Measurements from ENCODE around the gene EIF2A.

The EIF2A gene

DNA sequence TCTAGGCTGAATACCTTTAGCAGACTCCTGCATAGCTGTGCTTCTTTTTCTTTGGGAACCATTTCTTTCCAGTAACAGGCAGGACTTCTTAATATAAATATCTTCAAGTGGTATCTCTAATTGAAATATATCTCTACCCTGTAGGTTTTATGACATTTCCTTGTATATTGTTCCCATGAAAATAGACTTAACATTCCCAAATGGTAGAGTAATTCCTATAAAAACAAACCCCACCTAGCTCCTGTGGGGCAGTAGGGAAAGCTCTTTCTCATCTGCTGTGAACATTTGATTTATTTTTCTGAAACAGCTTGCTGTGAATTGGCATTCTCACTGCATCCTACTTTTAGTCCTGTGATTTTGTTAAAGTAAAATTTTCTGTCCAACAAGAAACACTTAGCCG lies 77.4 kb downstream of the EIF2A start:
- no peak for DNase-seq (ENCODE audit: low read depth)
- TF ChIP-seq, protein P1, sequence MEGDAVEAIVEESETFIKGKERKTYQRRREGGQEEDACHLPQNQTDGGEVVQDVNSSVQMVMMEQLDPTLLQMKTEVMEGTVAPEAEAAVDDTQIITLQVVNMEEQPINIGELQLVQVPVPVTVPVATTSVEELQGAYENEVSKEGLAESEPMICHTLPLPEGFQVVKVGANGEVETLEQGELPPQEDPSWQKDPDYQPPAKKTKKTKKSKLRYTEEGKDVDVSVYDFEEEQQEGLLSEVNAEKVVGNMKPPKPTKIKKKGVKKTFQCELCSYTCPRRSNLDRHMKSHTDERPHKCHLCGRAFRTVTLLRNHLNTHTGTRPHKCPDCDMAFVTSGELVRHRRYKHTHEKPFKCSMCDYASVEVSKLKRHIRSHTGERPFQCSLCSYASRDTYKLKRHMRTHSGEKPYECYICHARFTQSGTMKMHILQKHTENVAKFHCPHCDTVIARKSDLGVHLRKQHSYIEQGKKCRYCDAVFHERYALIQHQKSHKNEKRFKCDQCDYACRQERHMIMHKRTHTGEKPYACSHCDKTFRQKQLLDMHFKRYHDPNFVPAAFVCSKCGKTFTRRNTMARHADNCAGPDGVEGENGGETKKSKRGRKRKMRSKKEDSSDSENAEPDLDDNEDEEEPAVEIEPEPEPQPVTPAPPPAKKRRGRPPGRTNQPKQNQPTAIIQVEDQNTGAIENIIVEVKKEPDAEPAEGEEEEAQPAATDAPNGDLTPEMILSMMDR (conservative IDR thresholded peaks at IDR 0.05; ENCODE audit: low read depth, low read length), result no peak
- no peak overlapping the region for H3K4me3 ChIP-seq (ENCODE audit: low read length)

DNA sequence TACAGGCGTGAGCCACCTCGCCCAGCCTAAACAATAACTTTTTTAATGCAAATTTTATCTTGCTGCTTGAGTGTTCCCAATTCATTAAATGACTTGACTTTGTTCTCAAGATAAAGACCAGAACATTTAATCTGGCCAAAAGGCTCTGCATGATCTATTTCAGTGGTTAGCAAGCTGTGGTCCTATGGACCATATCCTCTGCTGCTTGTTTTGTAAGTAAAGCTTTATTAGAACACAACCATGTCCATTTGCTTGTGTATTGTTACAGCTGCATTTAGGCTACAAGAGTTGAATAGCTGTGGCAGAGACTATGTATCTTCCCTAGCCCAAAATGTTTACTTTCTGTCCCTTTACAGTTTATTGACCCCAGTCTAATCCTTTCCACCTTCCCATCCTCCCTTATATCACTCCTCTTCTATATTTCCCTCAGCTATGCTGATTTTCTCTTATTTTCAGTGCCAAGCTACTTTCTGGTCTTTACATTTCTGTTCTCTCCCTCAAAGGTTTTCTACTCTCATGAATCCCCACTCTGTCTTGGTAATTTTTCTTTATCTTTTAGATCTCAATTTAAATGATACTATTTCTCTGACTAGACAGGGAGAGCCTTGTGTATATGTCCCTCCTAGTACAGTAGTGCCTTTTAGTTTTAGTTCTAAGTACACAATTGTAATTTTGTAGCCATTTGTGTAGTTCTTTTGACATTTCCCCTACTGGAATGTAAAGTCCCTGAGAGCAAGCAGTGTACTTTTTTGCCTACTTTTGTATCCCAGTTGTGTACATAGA lies 79.8 kb downstream of the EIF2A start:
- H3K4me3 ChIP-seq (ENCODE audit: low read length), result no peak overlapping the region
- no peak for DNase-seq (ENCODE audit: low read depth)
- TF ChIP-seq, protein P1 (conservative IDR thresholded peaks at IDR 0.05; ENCODE audit: low read depth, low read length), result no peak

DNA sequence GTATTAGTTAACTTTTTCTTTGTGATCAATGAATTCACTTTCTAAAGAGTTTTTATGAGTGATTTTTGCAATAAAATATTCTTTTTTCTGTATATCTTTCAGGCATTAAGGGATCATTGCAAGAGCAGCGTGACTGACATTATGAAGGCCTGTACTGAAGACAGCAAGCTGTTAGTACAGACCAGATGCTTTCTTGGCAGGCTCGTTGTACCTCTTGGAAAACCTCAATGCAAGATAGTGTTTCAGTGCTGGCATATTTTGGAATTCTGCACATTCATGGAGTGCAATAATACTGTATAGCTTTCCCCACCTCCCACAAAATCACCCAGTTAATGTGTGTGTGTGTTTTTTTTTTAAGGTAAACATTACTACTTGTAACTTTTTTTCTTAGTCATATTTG lies 81.0 kb downstream of the EIF2A start:
- no peak overlapping the region for H3K4me3 ChIP-seq (ENCODE audit: low read length)
- no peak for DNase-seq (ENCODE audit: low read depth)
- TF ChIP-seq, protein P1 (conservative IDR thresholded peaks at IDR 0.05; ENCODE audit: low read depth, low read length), result no peak

DNA sequence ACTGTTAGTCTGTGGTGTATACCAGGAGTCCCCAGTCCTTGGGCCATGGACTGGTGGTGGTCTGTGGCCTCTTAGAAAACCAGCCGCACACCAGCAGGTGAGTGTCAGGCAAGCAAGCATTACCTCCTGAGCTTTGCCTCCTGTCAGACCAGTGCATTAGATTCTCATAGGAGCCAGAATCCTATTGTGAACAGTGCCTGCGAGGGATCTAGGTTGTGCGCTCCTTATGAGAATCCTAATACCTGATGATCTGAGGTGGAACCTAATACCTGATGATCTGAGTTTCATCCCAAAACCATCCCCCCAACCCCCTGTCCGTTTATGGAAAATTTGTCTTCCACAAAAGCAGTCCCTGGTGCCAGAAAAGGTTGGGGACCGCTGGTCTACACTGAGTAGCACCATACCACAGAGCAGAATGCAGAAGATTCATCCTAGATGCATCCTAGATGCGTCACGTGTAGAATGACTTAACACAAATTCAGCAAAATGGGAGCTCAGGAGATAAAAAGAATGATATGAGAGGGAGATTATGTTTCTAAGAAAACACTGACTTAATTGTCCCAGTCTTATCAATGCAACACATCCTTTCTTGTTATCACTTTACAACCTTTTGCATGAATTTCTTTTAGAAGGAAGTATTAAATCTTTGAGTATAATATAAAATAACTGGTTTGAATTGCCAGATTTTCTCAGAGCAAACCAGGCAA lies 85.1 kb downstream of the EIF2A start:
- H3K4me3 ChIP-seq (ENCODE audit: low read length), result no peak overlapping the region
- DNase-seq (ENCODE audit: low read depth), result no peak
- TF ChIP-seq, protein P1 (conservative IDR thresholded peaks at IDR 0.05; ENCODE audit: low read depth, low read length), result no peak

DNA sequence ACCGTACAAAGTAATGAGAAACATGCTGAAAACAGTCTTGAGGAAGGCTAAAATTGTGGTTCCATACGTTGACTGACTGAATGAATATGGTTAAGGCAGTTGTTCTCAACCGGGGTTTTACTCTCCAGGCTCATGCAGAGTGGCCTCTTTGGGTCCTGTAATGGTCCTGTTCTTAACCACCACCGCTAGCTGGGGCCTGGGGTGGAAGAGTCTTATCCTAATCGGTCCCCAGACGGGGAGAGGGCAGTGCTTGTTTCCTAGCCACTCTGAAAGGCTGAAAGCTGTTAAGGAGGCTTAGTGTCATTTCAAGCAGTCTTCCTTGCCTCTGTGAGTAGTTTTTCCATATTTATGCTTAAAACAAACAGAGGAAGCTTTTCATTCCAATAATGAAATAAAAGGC lies 88.5 kb downstream of the EIF2A start:
- TF ChIP-seq, protein P1 (conservative IDR thresholded peaks at IDR 0.05; ENCODE audit: low read depth, low read length), result peak; percentile 3
- DNase-seq (ENCODE audit: low read depth), result peak; percentile 51
- H3K4me3 ChIP-seq (ENCODE audit: low read length), result peak overlapping the region; percentile 16

DNA sequence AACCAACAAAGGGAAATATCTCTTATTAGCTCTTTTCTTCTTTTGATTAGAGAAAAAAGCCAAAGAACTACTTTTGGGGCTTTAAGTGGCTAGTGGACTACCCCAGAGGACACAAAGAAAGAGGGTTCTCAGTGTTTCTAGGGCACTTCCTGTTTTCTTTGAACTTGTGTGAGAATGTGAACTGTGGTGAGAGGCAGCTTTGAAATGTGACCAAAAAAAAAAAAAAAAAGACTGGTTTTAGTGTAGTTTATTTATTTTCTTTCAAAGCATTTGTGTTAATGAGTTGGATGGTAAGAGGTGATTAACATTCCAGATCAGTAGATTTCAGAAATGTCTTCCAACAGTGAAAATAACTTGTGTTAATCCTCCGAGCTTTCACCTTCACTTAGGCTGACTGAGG lies 88.9 kb downstream of the EIF2A start:
- no peak overlapping the region for H3K4me3 ChIP-seq (ENCODE audit: low read length)
- TF ChIP-seq, protein P1 (conservative IDR thresholded peaks at IDR 0.05; ENCODE audit: low read depth, low read length), result no peak
- peak; percentile 82 for DNase-seq (ENCODE audit: low read depth)

Measured in retinal pigment epithelial cell (primary cell).